ENCODE measurements around the gene DLGAP1.

DLGAP1 gene

DNA sequence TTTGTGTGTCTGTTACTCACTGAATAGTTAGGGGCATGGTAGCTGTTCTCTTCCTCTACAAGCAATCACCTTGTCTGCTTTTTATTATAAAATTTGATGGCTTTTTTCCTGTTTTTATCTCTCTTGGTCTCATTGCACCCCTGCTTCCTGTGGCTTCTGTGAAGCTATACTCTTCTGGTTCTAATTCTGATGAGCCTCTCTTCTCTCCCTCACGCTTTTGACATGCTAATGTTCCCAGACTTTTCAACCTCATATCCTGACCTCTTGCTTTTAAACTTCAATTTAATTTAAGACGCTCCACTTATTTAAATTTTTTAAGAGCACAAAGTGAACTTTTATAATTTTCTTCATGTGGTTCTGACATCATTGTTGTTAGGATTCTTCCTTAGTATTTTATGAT, 361.4 kb downstream of the DLGAP1 start:
- Histone ChIP-seq H3K9me3 (ENCODE audit: control insufficient read depth, insufficient read depth, low read depth, low read length) (no peaks in the 10 kb centered on the region), H3K4me3 (ENCODE audit: low read depth, low read length) (no peak overlapping the region), H3K4me1 (ENCODE audit: control insufficient read depth, insufficient read depth, low read length) (peaks cover 7% of the 10 kb centered on the region; the same call in 1 of the 2 replicates), H3K36me3 (ENCODE audit: control insufficient read depth in 2 of 2, insufficient read depth in 1 of 2, low read length in 2 of 2) (no peaks in the 10 kb centered on the region), H3K27ac (ENCODE audit: extremely low read depth, low read depth, low read length) (no peak overlapping the region)
- TF ChIP-seq ZNF324 (tag by site-specific recombination; IDR thresholded peaks at IDR 0.05): no peak
- TF ChIP-seq ZNF747 (tag by site-specific recombination; IDR thresholded peaks at IDR 0.05): no peak
- TF ChIP-seq ZBTB17 (tag by site-specific recombination; IDR thresholded peaks at IDR 0.05): no peak
- no peak for TF ChIP-seq ZNF548 (tag by site-specific recombination; IDR thresholded peaks at IDR 0.05)
- TF ChIP-seq, protein P1, sequence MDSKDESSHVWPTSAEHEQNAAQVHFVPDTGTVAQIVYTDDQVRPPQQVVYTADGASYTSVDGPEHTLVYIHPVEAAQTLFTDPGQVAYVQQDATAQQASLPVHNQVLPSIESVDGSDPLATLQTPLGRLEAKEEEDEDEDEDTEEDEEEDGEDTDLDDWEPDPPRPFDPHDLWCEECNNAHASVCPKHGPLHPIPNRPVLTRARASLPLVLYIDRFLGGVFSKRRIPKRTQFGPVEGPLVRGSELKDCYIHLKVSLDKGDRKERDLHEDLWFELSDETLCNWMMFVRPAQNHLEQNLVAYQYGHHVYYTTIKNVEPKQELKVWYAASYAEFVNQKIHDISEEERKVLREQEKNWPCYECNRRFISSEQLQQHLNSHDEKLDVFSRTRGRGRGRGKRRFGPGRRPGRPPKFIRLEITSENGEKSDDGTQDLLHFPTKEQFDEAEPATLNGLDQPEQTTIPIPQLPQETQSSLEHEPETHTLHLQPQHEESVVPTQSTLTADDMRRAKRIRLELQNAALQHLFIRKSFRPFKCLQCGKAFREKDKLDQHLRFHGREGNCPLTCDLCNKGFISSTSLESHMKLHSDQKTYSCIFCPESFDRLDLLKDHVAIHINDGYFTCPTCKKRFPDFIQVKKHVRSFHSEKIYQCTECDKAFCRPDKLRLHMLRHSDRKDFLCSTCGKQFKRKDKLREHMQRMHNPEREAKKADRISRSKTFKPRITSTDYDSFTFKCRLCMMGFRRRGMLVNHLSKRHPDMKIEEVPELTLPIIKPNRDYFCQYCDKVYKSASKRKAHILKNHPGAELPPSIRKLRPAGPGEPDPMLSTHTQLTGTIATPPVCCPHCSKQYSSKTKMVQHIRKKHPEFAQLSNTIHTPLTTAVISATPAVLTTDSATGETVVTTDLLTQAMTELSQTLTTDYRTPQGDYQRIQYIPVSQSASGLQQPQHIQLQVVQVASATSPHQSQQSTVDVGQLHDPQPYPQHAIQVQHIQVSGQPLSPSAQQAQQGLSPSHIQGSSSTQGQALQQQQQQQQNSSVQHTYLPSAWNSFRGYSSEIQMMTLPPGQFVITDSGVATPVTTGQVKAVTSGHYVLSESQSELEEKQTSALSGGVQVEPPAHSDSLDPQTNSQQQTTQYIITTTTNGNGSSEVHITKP (tag by site-specific recombination; IDR thresholded peaks at IDR 0.05): no peak
- TF ChIP-seq, protein P2, sequence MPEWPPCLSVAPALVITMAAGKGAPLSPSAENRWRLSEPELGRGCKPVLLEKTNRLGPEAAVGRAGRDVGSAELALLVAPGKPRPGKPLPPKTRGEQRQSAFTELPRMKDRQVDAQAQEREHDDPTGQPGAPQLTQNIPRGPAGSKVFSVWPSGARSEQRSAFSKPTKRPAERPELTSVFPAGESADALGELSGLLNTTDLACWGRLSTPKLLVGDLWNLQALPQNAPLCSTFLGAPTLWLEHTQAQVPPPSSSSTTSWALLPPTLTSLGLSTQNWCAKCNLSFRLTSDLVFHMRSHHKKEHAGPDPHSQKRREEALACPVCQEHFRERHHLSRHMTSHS (tag by site-specific recombination; IDR thresholded peaks at IDR 0.05): no peak
- TF ChIP-seq ZNF664 (tag by site-specific recombination; IDR thresholded peaks at IDR 0.05): no peak
- no peak for TF ChIP-seq ZBTB21 (tag by site-specific recombination; IDR thresholded peaks at IDR 0.05)
- TF ChIP-seq YY2 (tag by site-specific recombination; IDR thresholded peaks at IDR 0.05): no peak
- POLR2A ChIA-PET: no interaction called here
- CTCF ChIA-PET: interaction anchor here (0.6 to 1.6 kb wide), 3 partner anchors 13 to 322 kb away, joined by 3 to 13 read pairs (median 3); no protein-coding TSS in a partner anchor

DNA sequence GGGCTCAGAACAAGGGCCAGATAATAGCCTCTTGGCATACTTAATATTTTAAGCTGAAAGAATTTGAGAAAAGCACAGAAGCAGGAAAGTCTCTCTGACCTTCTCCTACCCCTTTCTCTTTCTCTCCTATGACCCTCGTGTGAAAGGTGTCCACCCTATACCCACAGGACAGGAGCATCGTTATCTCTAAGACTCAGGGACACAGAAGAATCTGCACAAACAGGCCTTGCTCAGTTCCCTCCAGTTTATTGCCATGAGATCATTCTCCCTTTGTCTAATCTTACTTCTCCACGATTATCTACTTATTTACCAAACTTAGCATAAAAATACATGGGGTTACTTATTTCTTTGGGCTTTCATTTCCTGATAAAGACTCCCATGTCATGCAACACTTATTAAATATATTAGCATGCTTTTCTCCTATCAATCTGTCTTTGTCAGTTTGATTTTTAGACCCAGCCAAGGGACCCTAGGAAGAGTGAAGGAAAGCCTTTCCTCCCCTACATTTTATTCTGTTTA, 370.7 kb downstream of the DLGAP1 start:
- Histone ChIP-seq H3K4me3 (ENCODE audit: low read depth, low read length) (no peak overlapping the region), H3K4me1 (ENCODE audit: control insufficient read depth, insufficient read depth, low read length) (no peaks in the 10 kb centered on the region), H3K36me3 (ENCODE audit: control insufficient read depth in 2 of 2, insufficient read depth in 1 of 2, low read length in 2 of 2) (no peaks in the 10 kb centered on the region), H3K9me3 (ENCODE audit: control insufficient read depth, insufficient read depth, low read depth, low read length) (no peaks in the 10 kb centered on the region), H3K27ac (ENCODE audit: extremely low read depth, low read depth, low read length) (no peak overlapping the region)
- CTCF ChIA-PET: no interaction called here
- POLR2A ChIA-PET: no interaction called here
- no peak for TF ChIP-seq ZNF114 (tag by site-specific recombination; IDR thresholded peaks at IDR 0.05)
- TF ChIP-seq, protein P3, sequence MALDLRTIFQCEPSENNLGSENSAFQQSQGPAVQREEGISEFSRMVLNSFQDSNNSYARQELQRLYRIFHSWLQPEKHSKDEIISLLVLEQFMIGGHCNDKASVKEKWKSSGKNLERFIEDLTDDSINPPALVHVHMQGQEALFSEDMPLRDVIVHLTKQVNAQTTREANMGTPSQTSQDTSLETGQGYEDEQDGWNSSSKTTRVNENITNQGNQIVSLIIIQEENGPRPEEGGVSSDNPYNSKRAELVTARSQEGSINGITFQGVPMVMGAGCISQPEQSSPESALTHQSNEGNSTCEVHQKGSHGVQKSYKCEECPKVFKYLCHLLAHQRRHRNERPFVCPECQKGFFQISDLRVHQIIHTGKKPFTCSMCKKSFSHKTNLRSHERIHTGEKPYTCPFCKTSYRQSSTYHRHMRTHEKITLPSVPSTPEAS (tag by site-specific recombination; IDR thresholded peaks at IDR 0.05): no peak
- TF ChIP-seq ZNF350 (tag by site-specific recombination; IDR thresholded peaks at IDR 0.05): no peak
- TF ChIP-seq ZFP3 (tag by site-specific recombination; IDR thresholded peaks at IDR 0.05; ENCODE audit: low read depth): no peak

DNA sequence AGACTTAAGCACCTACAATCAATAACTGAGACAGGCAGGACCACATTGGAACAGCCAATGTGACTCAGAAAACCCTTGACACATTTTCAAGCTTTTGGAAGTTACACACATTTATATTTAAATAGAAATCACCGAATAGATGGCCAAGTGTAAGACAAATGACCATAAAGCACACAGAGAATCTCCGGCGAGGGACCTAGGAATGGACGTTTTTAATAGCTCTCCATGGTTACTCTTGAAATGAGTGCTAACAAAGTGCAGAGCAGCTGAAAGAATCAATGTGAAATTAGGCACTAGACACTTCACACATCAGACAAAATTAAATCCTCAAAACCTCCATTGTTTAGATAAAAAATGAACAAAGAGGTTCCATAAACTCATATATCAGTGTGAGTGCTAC, 376.9 kb downstream of the DLGAP1 start:
- Histone ChIP-seq H3K9me3 (ENCODE audit: control insufficient read depth, insufficient read depth, low read depth, low read length) (no peaks in the 10 kb centered on the region), H3K4me1 (ENCODE audit: control insufficient read depth, insufficient read depth, low read length) (no peaks in the 10 kb centered on the region), H3K4me3 (ENCODE audit: low read depth, low read length) (no peak overlapping the region), H3K36me3 (ENCODE audit: control insufficient read depth in 2 of 2, insufficient read depth in 1 of 2, low read length in 2 of 2) (no peaks in the 10 kb centered on the region), H3K27ac (ENCODE audit: extremely low read depth, low read depth, low read length) (no peak overlapping the region)
- ChIA-PET POLR2A (no interaction called here), CTCF (interaction anchor here (0.5 to 1.5 kb wide), 2 partner anchors 10 to 1122 kb away, joined by 3 read pairs; no protein-coding TSS in a partner anchor)
- TF ChIP-seq ZNF221 (tag by site-specific recombination; IDR thresholded peaks at IDR 0.05; ENCODE audit: borderline replicate concordance) (no peak), ZNF785 (tag by site-specific recombination; IDR thresholded peaks at IDR 0.05) (no peak), ZNF404 (tag by site-specific recombination; IDR thresholded peaks at IDR 0.05) (no peak), KLF10 (tag by site-specific recombination; IDR thresholded peaks at IDR 0.05) (no peak), ZNF768 (tag by site-specific recombination; IDR thresholded peaks at IDR 0.05) (no peak), ZEB2 (tag by site-specific recombination; IDR thresholded peaks at IDR 0.05) (no peak), ZNF629 (tag by site-specific recombination; IDR thresholded peaks at IDR 0.05) (no peak), ZNF658 (tag by site-specific recombination; IDR thresholded peaks at IDR 0.05) (no peak), ZNF514 (tag by site-specific recombination; IDR thresholded peaks at IDR 0.05) (no peak), RBAK (tag by site-specific recombination; IDR thresholded peaks at IDR 0.05) (no peak), GLI2 (tag by site-specific recombination; IDR thresholded peaks at IDR 0.05; ENCODE audit: borderline replicate concordance, low read depth) (no peak), ZNF138 (tag by site-specific recombination; IDR thresholded peaks at IDR 0.05; ENCODE audit: borderline replicate concordance) (no peak), ZNF2 (tag by site-specific recombination; IDR thresholded peaks at IDR 0.05) (no peak), ZNF837 (tag by site-specific recombination; IDR thresholded peaks at IDR 0.05) (no peak)
- TF ChIP-seq, protein P4, sequence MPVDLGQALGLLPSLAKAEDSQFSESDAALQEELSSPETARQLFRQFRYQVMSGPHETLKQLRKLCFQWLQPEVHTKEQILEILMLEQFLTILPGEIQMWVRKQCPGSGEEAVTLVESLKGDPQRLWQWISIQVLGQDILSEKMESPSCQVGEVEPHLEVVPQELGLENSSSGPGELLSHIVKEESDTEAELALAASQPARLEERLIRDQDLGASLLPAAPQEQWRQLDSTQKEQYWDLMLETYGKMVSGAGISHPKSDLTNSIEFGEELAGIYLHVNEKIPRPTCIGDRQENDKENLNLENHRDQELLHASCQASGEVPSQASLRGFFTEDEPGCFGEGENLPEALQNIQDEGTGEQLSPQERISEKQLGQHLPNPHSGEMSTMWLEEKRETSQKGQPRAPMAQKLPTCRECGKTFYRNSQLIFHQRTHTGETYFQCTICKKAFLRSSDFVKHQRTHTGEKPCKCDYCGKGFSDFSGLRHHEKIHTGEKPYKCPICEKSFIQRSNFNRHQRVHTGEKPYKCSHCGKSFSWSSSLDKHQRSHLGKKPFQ (tag by site-specific recombination; IDR thresholded peaks at IDR 0.05): no peak
